Right lobe of liver (tissue), 6 donors: ENCODE results near the gene RAPGEF3. TPM values are rescaled to one million over a fixed set of nuclear protein-coding genes. Genes with fewer than 3 reads are reported as not detected.

Experiments
- ATAC-seq, 4 donors: fragments of 200-7000 bp; cut with Tn5 transposase; one replicate each; pipeline ENCODE4 v1.9.1; 2020; ENCODE audit warnings: mild to moderate bottlenecking in 4 of 4, moderate library complexity in 4 of 4
- DNase-seq, 3 donors: peaks; one replicate each; pipeline ENCODE4 v3.0.0-alpha.2; 2020
- H3K27ac ChIP-seq, 3 donors: fragments of 200-600 bp; one replicate each; pipeline ENCODE4 v1.8.0; 2022
- H3K27me3 ChIP-seq, 2 donors: fragments of 200-600 bp; one replicate each; pipeline ENCODE4 v1.8.0; 2022
- H3K36me3 ChIP-seq, 4 donors: fragments of 200-600 bp; sonication (generic) in 1 of 4; one replicate each; pipeline versions ENCODE4 v1.5.1 to v1.8.0; 2017 to 2022; ENCODE audit warnings: control low read depth in 1 of 4
- H3K4me1 ChIP-seq, 4 donors: fragments of 200-600 bp; sonication (generic) in 1 of 4; one replicate each; pipeline versions ENCODE4 v1.5.1 to v1.8.0; 2017 to 2022; ENCODE audit warnings: control low read depth in 1 of 4
- H3K4me3 ChIP-seq, 3 donors: fragments of 200-600 bp; one replicate each; pipeline ENCODE4 v1.8.0; 2022
- H3K9me3 ChIP-seq, 4 donors: fragments of 200-600 bp; sonication (generic) in 1 of 4; one replicate each; pipeline versions ENCODE4 v1.5.1 to v1.8.0; 2017 to 2022; ENCODE audit warnings: control low read depth in 1 of 4
- POLR2A ChIP-seq: fragments of 450-650 bp; IDR thresholded peaks from one replicate; pipeline ENCODE4 v1.6.1; 2017; ENCODE audit warnings: antibody characterized with exemption, mild to moderate bottlenecking
- WGBS: methylation state at CpG from one replicate; pipeline ENCODE4 v1.1.6; 2018; ENCODE audit warnings: low coverage, low lambda C conversion rate; ENCODE audit not compliant: insufficient coverage; ENCODE audit errors: missing lambda C conversion rate; 5-methylcytosine and 5-hydroxymethylcytosine counted together
- intact Hi-C, 2 donors: fragments of 100-400 bp; cut with DNase I; formaldehyde crosslinking; loops; one replicate each; pipeline versions ENCODE4 v1.11.2 to v1.14.1; 2022
- total RNA-seq, 6 experiments: library from RNA; depleted of rRNA in 2 of 6; stranded (reverse); fragments of >200 nt in 2 of 6; fragmentation: NEBNext Ultra II Directional in 3 of 6; extraction: Animal tissue kit (Norgen Biotek cat#: 25700) in 3 of 6; gene quantifications; one replicate each; pipeline versions ENCODE4 v1.1.0 to v1.2.4, GENCODE V29; 2016 to 2023
- TF ChIP-seq, protein P1 (sequence below), 4 donors: fragments of 200-600 bp in 3 of 4; fragments of 450-650 bp in 1 of 4; IDR thresholded peaks; one replicate each; pipeline versions ENCODE4 v1.5.1 to v1.8.0; 2016 to 2022; ENCODE audit warnings: antibody characterized with exemption in 4 of 4, mild to moderate bottlenecking in 2 of 4
- donor health status: DM: no; HTN: yes; CAD: no.
- donor health status: DM: no; HTN: no; CAD: no.
- donor health status: DM: no; HTN: no; CAD: no.
- donor health status: DM: no; HTN: yes; CAD: no.
- donor health status: DM: no; HTN: yes; CAD: no.

Gene RAPGEF3
- total RNA-seq, 6 experiments from 2014 or later = 0.81 to 4.6 (median 2.6) TPM

DNA sequence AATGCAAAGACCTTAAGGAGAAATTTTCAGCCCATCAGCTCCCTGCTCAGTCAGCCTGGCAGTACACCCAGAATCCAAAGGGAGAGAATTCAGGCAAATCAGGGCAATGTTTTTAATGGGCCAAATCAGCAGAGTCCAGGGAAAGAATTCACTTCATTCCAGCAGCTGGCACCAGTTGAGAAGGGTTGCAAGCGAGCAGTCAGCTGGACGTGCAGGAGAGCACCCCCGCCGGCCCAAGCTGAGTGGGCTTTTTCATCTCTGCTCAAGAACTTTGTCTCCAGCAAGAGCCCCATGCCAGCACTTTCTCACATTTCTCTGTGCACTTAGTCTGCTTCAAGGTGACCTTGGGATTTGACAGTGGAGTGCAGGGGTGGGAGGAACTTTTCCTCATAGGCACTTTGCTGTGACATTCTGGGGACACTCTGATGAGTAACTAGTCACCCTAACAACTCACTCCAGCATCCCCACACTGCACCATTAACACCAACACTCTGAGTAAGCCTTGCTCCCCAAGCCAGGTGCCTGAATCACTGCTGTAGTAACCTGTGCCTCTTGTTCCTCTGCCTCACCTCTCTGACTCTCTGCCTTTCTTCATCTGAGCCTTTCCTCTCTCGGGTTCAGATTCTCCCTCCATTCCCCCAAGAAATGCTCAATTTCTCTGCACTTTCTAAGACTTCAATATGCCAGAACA, 35.6 kb downstream of the RAPGEF3 start:
- Histone ChIP-seq H3K4me1 (no peaks in the 10 kb centered on the region), H3K9me3 (no peaks in the 10 kb centered on the region), H3K27ac (no peak overlapping the region), H3K36me3 (peaks cover 0 to 9% (median 0%) of the 10 kb centered on the region in 4 donors), H3K27me3 (no peaks in the 10 kb centered on the region), H3K4me3 (no peak overlapping the region)
- no peak for ATAC-seq
- intact Hi-C loops = no loop called here
- peak in 1 of 3 donors; percentile 14 for DNase-seq
- TF ChIP-seq, protein P1, sequence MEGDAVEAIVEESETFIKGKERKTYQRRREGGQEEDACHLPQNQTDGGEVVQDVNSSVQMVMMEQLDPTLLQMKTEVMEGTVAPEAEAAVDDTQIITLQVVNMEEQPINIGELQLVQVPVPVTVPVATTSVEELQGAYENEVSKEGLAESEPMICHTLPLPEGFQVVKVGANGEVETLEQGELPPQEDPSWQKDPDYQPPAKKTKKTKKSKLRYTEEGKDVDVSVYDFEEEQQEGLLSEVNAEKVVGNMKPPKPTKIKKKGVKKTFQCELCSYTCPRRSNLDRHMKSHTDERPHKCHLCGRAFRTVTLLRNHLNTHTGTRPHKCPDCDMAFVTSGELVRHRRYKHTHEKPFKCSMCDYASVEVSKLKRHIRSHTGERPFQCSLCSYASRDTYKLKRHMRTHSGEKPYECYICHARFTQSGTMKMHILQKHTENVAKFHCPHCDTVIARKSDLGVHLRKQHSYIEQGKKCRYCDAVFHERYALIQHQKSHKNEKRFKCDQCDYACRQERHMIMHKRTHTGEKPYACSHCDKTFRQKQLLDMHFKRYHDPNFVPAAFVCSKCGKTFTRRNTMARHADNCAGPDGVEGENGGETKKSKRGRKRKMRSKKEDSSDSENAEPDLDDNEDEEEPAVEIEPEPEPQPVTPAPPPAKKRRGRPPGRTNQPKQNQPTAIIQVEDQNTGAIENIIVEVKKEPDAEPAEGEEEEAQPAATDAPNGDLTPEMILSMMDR (IDR thresholded peaks at IDR 0.05) = no peak
- TF ChIP-seq POLR2A = no peak
- WGBS = 84% methylated on average over 4 of the region's 5 CpGs

DNA sequence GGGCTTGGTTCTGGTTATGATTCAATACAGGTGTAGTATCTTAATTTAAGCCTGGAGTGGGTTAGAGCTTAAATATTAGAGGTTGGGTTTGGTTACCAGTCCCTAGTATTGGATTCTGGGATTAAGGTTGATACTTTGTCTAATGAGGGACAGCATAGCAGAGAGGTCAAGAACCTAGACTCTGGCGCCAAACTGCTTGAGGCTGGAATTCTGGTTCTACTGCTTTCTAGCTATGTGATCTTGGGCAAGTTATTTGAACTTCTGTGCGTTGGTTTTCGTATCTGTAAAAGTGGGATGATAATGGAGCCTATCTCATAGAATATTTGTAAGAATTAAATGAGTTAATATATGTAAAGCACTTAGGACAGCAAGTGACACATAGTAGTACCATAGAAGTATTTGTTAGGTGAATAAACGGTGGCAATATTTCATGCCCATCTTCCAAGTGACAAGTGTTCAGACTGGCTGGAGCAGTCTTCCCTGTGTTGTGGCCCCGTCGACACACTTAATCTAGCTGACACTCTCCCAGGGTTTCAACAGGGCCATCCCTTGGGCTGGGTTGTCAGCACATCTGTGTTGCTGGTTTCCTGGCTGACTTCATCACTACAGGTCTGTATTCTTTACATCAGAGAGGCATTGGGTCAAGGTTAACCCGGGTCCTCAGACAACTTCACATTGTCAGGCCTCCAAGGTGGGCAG, 36.4 kb downstream of the RAPGEF3 start:
- H3K9me3 ChIP-seq = no peaks in the 10 kb centered on the region
- DNase-seq (peak in 1 of 3 donors; percentile 31), ATAC-seq (no peak)
- no peak overlapping the region for H3K27ac ChIP-seq
- no peaks in the 10 kb centered on the region for H3K27me3 ChIP-seq
- 83% methylated on average over 4 of the region's 7 CpGs for WGBS
- no peak overlapping the region for H3K4me3 ChIP-seq
- no peak for TF ChIP-seq POLR2A
- TF ChIP-seq, protein P1 (IDR thresholded peaks at IDR 0.05) = no peak
- peaks cover 0 to 2% (median 0%) of the 10 kb centered on the region in 4 donors for H3K4me1 ChIP-seq
- intact Hi-C loops = no loop called here
- peaks cover 0 to 9% (median 0%) of the 10 kb centered on the region in 4 donors for H3K36me3 ChIP-seq

GRCh38 chr12:47721431-47721973, 37.2 kb downstream of the RAPGEF3 start:
- H3K9me3 ChIP-seq = no peaks in the 10 kb centered on the region
- intact Hi-C loops = no loop called here
- DNase-seq = peak in 1 of 3 donors; percentile 31
- peaks cover 0 to 9% (median 0%) of the 10 kb centered on the region in 4 donors for H3K36me3 ChIP-seq
- peaks cover 0 to 5% (median 0%) of the 10 kb centered on the region in 4 donors for H3K4me1 ChIP-seq
- ATAC-seq = no peak
- no peak overlapping the region for H3K27ac ChIP-seq
- WGBS = 74% methylated on average over 9 of the region's 9 CpGs
- no peak for TF ChIP-seq POLR2A
- TF ChIP-seq, protein P1 (IDR thresholded peaks at IDR 0.05) = no peak
- H3K27me3 ChIP-seq = no peaks in the 10 kb centered on the region
- H3K4me3 ChIP-seq = no peak overlapping the region

GRCh38 chr12:47718531-47718930, 40.1 kb downstream of the RAPGEF3 start:
- TF ChIP-seq POLR2A = no peak
- TF ChIP-seq, protein P1 (IDR thresholded peaks at IDR 0.05) = no peak
- peak overlapping the region in 1 of 3 donors; percentile 60 for H3K27ac ChIP-seq
- ATAC-seq (no peak), DNase-seq (no peak)
- intact Hi-C loops = loop anchor here in 1 of 2 donors (10.0 kb wide), 1 partner anchor 46 kb away; no protein-coding TSS in a partner anchor
- H3K4me3 ChIP-seq = no peak overlapping the region
- H3K36me3 ChIP-seq = peaks cover 0 to 9% (median 0%) of the 10 kb centered on the region in 4 donors
- 43% methylated on average over 1 of the region's 1 CpG for WGBS
- H3K9me3 ChIP-seq = no peaks in the 10 kb centered on the region
- H3K27me3 ChIP-seq = no peaks in the 10 kb centered on the region
- H3K4me1 ChIP-seq = peaks cover 0 to 23% (median 0%) of the 10 kb centered on the region in 4 donors
